GM13976 (cell line): Measurements from ENCODE around the gene NFE2L3.

ENCODE experiments used
- DNase-seq: peaks from one replicate; pipeline ENCODE4 v3.0.0; 2012; ENCODE audit warnings: low spot score
- in situ Hi-C: fragments of 300-500 bp; cut with MboI; formaldehyde crosslinking; loops from one replicate; pipeline ENCODE4 v1.12.0; 2022; ENCODE audit warnings: low sequenced_read_pairs, mixed read lengths, inconsistent platforms; ENCODE audit not compliant: unreplicated experiment
- TF ChIP-seq, protein P1 (sequence below): IDR thresholded peaks from 2 replicates; pipeline ENCODE4 v1.5.1; 2012; ENCODE audit warnings: borderline replicate concordance, mild to moderate bottlenecking; ENCODE audit not compliant: insufficient read depth; ENCODE audit errors: extremely low read depth, missing control alignments, control extremely low read depth

The NFE2L3 gene

GRCh38 chr7:26188206-26188956, 36.4 kb downstream of the NFE2L3 start:
- DNase-seq = no peak

DNA sequence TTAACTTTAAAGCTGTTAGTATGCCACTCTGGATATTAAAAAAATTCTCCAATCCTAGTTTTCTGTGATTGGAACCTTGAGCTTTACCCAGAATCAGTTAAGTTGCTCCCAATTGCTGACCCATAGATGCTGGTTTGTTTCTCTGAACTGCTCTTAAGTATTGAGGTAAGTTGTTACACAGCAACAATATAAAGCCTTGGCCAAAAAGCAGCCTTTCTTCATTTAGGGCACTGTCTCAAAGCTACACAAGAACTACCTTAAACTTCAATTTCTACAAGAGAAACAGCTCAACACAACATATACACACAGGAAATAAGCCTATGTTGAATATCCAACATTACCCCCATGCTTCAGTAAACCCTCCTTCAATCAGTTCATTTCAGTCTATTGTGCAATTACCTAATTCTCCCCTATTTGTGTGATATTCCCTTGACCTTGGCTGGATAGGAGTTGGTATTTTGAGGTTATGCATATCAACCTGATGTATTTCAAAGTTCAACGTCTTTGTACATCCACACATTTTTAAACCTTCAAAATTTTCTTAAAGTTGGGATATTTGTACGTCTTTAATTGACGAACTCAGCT, 37.1 kb downstream of the NFE2L3 start:
- in situ Hi-C loops = no loop called here
- TF ChIP-seq, protein P1, sequence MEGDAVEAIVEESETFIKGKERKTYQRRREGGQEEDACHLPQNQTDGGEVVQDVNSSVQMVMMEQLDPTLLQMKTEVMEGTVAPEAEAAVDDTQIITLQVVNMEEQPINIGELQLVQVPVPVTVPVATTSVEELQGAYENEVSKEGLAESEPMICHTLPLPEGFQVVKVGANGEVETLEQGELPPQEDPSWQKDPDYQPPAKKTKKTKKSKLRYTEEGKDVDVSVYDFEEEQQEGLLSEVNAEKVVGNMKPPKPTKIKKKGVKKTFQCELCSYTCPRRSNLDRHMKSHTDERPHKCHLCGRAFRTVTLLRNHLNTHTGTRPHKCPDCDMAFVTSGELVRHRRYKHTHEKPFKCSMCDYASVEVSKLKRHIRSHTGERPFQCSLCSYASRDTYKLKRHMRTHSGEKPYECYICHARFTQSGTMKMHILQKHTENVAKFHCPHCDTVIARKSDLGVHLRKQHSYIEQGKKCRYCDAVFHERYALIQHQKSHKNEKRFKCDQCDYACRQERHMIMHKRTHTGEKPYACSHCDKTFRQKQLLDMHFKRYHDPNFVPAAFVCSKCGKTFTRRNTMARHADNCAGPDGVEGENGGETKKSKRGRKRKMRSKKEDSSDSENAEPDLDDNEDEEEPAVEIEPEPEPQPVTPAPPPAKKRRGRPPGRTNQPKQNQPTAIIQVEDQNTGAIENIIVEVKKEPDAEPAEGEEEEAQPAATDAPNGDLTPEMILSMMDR = no peak
- DNase-seq = no peak

More at GRCh38 chr7:26188206-26188956, 36.4 kb downstream of the NFE2L3 start:
- TF ChIP-seq, protein P1 = no peak
- in situ Hi-C loops = no loop called here

DNA sequence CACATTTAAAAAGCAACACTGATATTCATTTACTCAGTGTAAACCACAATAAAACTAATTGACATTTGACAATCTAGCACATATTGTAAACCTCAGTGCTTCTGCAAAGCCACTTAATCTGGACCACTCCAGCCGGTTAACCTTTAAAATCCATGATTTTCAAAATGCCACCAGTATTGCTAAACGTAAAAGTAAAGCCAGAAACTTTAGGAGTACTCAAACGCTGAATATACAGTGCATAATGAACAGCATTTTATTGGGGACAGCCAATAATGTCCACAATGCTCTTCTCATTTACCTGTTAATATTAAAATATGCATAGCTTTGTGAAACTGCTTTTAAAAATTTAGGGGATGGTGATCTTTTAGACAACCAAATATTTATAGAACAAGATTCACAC, 37.7 kb downstream of the NFE2L3 start:
- in situ Hi-C loops = loop anchor here (5.0 kb wide), 1 partner anchor 97 kb away; no protein-coding TSS in a partner anchor
- no peak for DNase-seq
- TF ChIP-seq, protein P1 = no peak

GRCh38 chr7:26190417-26190869, 38.4 kb downstream of the NFE2L3 start:
- in situ Hi-C loops = loop anchor here (5.0 kb wide), 1 partner anchor 98 kb away; no protein-coding TSS in a partner anchor
- DNase-seq = no peak
- TF ChIP-seq, protein P1 = no peak

DNA sequence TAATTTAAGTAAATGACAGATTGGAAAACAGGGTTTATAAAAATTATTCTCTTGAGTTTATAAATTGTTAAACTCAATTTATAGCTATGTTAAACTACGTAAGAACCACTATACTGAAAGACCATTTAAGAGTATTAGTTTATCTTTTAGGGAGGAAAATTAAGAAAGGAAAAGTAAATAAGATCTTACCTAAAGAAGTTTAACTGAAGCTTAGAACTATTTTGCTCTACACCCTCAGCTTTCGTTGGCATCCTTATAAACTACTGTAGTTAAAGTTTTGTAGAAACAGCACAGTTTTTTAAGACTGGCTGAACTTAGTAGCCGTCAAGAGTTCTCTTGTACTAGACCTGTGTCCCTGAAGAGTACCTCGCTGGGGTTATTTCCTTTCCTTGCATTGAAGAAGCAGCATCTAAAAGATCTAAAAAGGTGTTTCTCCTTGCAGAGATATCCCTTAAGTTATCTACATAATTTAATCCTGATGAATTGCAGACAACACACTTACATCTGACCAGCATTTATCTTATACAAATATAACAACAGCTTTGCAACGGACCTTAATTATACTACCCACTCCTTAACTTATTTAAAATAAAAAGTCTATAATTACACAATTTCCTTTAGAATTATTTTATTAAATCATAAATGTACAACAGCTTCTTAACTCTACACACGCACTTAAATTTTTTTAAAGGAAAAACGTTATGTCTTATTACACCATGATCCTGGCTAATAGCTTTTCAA, 39.4 kb downstream of the NFE2L3 start:
- in situ Hi-C loops = loop anchor here (5.0 kb wide), 1 partner anchor 99 kb away; no protein-coding TSS in a partner anchor
- TF ChIP-seq, protein P1 = no peak
- DNase-seq = no peak

DNA sequence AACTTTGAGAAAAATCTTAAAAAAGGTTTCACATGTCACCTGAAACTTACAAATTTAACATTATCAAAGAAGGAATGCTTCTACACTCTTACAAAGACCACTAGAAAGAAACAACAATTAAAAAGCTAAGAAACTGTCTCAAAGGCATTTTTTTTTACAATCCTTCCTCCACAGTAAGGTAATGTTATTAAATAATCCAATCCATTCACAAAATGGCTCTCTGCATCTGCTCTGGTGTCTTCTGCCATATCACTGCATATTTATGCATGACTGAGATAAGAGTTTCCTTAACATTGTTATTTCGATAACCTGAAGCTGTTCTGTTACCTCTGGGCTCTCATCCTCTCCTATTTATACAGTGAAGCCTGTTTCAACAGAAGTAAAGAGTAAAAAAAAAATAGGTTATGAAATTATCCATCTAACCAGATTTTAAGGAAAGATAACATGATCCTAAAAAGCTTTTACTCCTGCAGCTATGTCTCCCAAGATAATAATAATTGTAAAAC, 40.0 kb downstream of the NFE2L3 start:
- in situ Hi-C loops = loop anchor here (5.0 kb wide), 1 partner anchor 100 kb away; no protein-coding TSS in a partner anchor
- TF ChIP-seq, protein P1 = no peak
- no peak for DNase-seq
